HepG2 (cell line): Measurements from ENCODE around the gene USP25. TPM values are rescaled to one million over a fixed set of nuclear protein-coding genes. Genes with fewer than 3 reads are reported as not detected.

Experiments used
- CBX5 ChIP-seq: sonication (generic); formaldehyde crosslinking; IDR thresholded peaks from 2 replicates; pipeline ENCODE4 v1.4.0; 2020; ENCODE audit warnings: missing genetic modification reagents, borderline replicate concordance
- ELF3 ChIP-seq: IDR thresholded peaks from 2 replicates; pipeline ENCODE4 v1.6.1; 2016; ENCODE audit warnings: missing genetic modification reagents, missing compliant biosample characterization
- FOXK1 ChIP-seq: sonication (generic); formaldehyde crosslinking; IDR thresholded peaks from 2 replicates; pipeline ENCODE4 v1.4.0; 2020; ENCODE audit warnings: low read depth, missing genetic modification reagents, borderline replicate concordance
- MTA1 ChIP-seq: sonication (generic); formaldehyde crosslinking; IDR thresholded peaks from 2 replicates; pipeline ENCODE4 v1.4.0; 2020; ENCODE audit warnings: missing genetic modification reagents, mild to moderate bottlenecking, borderline replicate concordance
- MXI1 ChIP-seq: IDR thresholded peaks from 3 replicates; pipeline ENCODE4 v1.6.1; 2012; ENCODE audit warnings: low read depth, low read length, inconsistent platforms, borderline replicate concordance
- MYC ChIP-seq: sonication (generic); formaldehyde crosslinking; IDR thresholded peaks from 2 replicates; pipeline ENCODE4 v1.9.0; 2021; ENCODE audit warnings: missing genetic modification reagents, borderline replicate concordance
- SMARCC2 ChIP-seq: fragments of 450-650 bp; IDR thresholded peaks from 2 replicates; pipeline ENCODE4 v1.6.1; 2017; ENCODE audit warnings: antibody characterized with exemption, mild to moderate bottlenecking
- SOX6 ChIP-seq, 2 experiments: fragments of 450-650 bp in 1 of 2; sonication (generic) in 1 of 2; formaldehyde crosslinking in 1 of 2; IDR thresholded peaks; 2 replicates each; pipeline versions ENCODE4 v1.4.0 to v1.6.1; 2017 to 2020; ENCODE audit warnings: antibody characterized with exemption in 1 of 2, mild to moderate bottlenecking in 1 of 2, missing genetic modification reagents in 1 of 2
- THAP11 ChIP-seq: IDR thresholded peaks from 2 replicates; pipeline ENCODE4 v1.6.1; 2016; ENCODE audit warnings: missing biosample characterization, missing genetic modification reagents
- THAP8 ChIP-seq: sonication (generic); formaldehyde crosslinking; IDR thresholded peaks from 2 replicates; pipeline ENCODE4 v1.5.1; 2020; ENCODE audit warnings: missing genetic modification reagents, mild to moderate bottlenecking, borderline replicate concordance
- ZFP90 ChIP-seq: sonication (generic); formaldehyde crosslinking; IDR thresholded peaks from 2 replicates; pipeline ENCODE4 v1.8.0; 2022; ENCODE audit warnings: missing genetic modification reagents, mild to moderate bottlenecking, inconsistent platforms, borderline replicate concordance
- ZNF460 ChIP-seq: sonication (generic); formaldehyde crosslinking; IDR thresholded peaks from 2 replicates; pipeline ENCODE4 v1.5.1; 2020; ENCODE audit warnings: missing genetic modification reagents, mild to moderate bottlenecking, borderline replicate concordance
- ZNF646 ChIP-seq: sonication (generic); formaldehyde crosslinking; IDR thresholded peaks from 2 replicates; pipeline ENCODE4 v1.9.0; 2021; ENCODE audit warnings: mild to moderate bottlenecking, missing genetic modification reagents
- polyA plus RNA-seq, 8 experiments: library from polyadenylated mRNA; depleted of rRNA in 3 of 8; stranded (reverse) in 7 of 8; unstranded in 1 of 8; fragments of >200 nt; fragmentation: Illumina TruSeq in 4 of 8; extraction: Trizol in 4 of 8; gene quantifications; 2 replicates each; pipeline versions ENCODE4 v1.2.1 to v1.2.3, GENCODE V29; 2011 to 2016; ENCODE audit warnings: low read depth in 4 of 8, missing spikeins in 1 of 8, mixed read lengths in 1 of 8; ENCODE audit not compliant: insufficient read depth in 1 of 8
- total RNA-seq, 5 experiments: library from RNA; depleted of rRNA; stranded (reverse); fragments of >200 nt; fragmentation: Illumina TruSeq; extraction: Trizol; gene quantifications; 2 replicates each; pipeline ENCODE4 v1.2.3, GENCODE V29; 2016; ENCODE audit warnings: low read depth in 1 of 5
- TF ChIP-seq, protein P1 (sequence below): sonication (generic); formaldehyde crosslinking; IDR thresholded peaks from 2 replicates; pipeline ENCODE4 v1.4.0; 2020; ENCODE audit warnings: missing genetic modification reagents, borderline replicate concordance
- TF ChIP-seq, protein P2 (sequence below), 2 experiments: sonication (generic) in 1 of 2; formaldehyde crosslinking in 1 of 2; IDR thresholded peaks; 2 replicates each; pipeline versions ENCODE4 v1.4.0 to v1.6.1; 2018 to 2020; ENCODE audit warnings: missing genetic modification reagents in 2 of 2, borderline replicate concordance in 1 of 2, low read depth in 1 of 2, mild to moderate bottlenecking in 1 of 2, missing biosample characterization in 1 of 2

USP25 gene
- total and polyA plus RNA-seq, 2 of the 13 experiments (the other 11 are each of a cell fraction or from before 2014, with no cell fraction given) = 12.4 to 26.3 TPM

DNA sequence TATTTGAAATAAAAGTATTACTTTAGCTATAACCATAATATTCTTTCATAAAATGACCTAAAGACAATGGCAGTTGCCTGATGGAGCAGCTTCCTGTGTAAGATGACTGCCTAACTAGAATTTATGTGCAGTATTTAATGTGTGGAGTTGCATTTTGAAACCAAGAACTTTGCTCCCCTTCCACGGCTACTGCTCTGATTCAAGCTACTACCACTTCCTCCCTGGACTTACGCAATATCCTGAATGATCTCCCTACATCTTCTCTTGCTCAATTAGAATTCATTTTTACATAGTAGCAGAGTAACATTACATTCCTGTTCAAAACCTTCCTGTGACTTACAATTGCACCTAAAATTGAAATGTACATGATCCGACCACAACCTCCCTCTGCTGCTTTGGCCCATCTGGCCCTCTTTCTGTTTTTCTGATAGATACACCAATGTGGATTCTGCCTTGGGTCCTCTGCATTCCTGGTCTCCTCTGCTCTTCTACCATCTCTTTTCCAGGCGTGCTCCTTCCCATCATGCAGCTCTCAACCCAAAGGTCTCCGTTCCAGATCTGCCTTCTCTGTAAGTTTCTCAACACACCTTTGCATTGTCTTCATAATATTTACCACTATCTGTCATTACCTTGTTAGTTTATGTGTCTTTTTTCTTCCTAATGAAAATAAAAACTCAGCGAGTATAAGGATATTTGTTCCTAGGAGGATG lies 47.4 kb upstream of the USP25 start (continued):
- TF ChIP-seq, protein P1, sequence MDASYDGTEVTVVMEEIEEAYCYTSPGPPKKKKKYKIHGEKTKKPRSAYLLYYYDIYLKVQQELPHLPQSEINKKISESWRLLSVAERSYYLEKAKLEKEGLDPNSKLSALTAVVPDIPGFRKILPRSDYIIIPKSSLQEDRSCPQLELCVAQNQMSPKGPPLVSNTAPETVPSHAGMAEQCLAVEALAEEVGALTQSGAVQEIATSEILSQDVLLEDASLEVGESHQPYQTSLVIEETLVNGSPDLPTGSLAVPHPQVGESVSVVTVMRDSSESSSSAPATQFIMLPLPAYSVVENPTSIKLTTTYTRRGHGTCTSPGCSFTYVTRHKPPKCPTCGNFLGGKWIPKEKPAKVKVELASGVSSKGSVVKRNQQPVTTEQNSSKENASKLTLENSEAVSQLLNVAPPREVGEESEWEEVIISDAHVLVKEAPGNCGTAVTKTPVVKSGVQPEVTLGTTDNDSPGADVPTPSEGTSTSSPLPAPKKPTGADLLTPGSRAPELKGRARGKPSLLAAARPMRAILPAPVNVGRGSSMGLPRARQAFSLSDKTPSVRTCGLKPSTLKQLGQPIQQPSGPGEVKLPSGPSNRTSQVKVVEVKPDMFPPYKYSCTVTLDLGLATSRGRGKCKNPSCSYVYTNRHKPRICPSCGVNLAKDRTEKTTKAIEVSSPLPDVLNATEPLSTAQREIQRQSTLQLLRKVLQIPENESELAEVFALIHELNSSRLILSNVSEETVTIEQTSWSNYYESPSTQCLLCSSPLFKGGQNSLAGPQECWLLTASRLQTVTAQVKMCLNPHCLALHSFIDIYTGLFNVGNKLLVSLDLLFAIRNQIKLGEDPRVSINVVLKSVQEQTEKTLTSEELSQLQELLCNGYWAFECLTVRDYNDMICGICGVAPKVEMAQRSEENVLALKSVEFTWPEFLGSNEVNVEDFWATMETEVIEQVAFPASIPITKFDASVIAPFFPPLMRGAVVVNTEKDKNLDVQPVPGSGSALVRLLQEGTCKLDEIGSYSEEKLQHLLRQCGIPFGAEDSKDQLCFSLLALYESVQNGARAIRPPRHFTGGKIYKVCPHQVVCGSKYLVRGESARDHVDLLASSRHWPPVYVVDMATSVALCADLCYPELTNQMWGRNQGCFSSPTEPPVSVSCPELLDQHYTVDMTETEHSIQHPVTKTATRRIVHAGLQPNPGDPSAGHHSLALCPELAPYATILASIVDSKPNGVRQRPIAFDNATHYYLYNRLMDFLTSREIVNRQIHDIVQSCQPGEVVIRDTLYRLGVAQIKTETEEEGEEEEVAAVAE = no peak
- TF ChIP-seq, protein P2, sequence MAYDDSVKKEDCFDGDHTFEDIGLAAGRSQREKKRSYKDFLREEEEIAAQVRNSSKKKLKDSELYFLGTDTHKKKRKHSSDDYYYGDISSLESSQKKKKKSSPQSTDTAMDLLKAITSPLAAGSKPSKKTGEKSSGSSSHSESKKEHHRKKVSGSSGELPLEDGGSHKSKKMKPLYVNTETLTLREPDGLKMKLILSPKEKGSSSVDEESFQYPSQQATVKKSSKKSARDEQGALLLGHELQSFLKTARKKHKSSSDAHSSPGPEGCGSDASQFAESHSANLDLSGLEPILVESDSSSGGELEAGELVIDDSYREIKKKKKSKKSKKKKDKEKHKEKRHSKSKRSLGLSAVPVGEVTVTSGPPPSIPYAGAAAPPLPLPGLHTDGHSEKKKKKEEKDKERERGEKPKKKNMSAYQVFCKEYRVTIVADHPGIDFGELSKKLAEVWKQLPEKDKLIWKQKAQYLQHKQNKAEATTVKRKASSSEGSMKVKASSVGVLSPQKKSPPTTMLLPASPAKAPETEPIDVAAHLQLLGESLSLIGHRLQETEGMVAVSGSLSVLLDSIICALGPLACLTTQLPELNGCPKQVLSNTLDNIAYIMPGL (CRISPR knock-in tag; IDR thresholded peaks at IDR 0.05; ENCODE audit: borderline replicate concordance in 1 of 2, low read depth in 1 of 2) = no peak
- no peak for TF ChIP-seq FOXK1 (CRISPR knock-in tag)
- TF ChIP-seq THAP8 (CRISPR knock-in tag) = no peak
- TF ChIP-seq ZNF646 (CRISPR knock-in tag) = no peak
- no peak for TF ChIP-seq MYC (CRISPR knock-in tag)
- no peak for TF ChIP-seq SOX6 (IDR thresholded peaks at IDR 0.05)
- TF ChIP-seq SOX6 (CRISPR knock-in tag; IDR thresholded peaks at IDR 0.05) = no peak
- TF ChIP-seq MTA1 = no peak
- no peak for TF ChIP-seq CBX5 (CRISPR knock-in tag)
- TF ChIP-seq MXI1 = no peak
- TF ChIP-seq ELF3 = 0 out of 2 replicates have a peak, but pooled peaks have one; percentile 34
- TF ChIP-seq SMARCC2 = no peak
- no peak for TF ChIP-seq ZFP90 (CRISPR knock-in tag)
- TF ChIP-seq THAP11 = no peak
- TF ChIP-seq ZNF460 (CRISPR knock-in tag) = no peak
